SH-SY5Y (cell line): ENCODE data around the gene CARD11.

Source experiments
- GATA2 ChIP-seq: IDR thresholded peaks from 2 replicates; pipeline ENCODE4 v1.6.1; 2011; ENCODE audit warnings: mild to moderate bottlenecking, low read depth, low read length
- GATA3 ChIP-seq: IDR thresholded peaks from 2 replicates; pipeline ENCODE4 v1.6.1; 2011; ENCODE audit warnings: low read depth, mild to moderate bottlenecking, low read length, moderate library complexity

GRCh38 chr7:2913760-2914387, 129.8 kb downstream of the CARD11 start:
- TF ChIP-seq GATA2 (no peak), GATA3 (no peak)
